ENCODE data around the gene SUCLA2.

SUCLA2 gene

GRCh38 chr13:47908197-47908902, 92.7 kb downstream of the SUCLA2 start:
- H3K4me3 ChIP-seq (ENCODE audit: low read depth, low read length): no peak overlapping the region
- TF ChIP-seq CTCF (IDR thresholded peaks at IDR 0.05; ENCODE audit: control insufficient read depth, extremely low read depth, insufficient read depth): no peak
- no peak for DNase-seq (ENCODE audit: low read depth)

GRCh38 chr13:47904891-47905290, 96.2 kb downstream of the SUCLA2 start:
- no peak overlapping the region for H3K4me3 ChIP-seq (ENCODE audit: low read depth, low read length)
- no peak for DNase-seq (ENCODE audit: low read depth)
- no peak for TF ChIP-seq CTCF (IDR thresholded peaks at IDR 0.05; ENCODE audit: control insufficient read depth, extremely low read depth, insufficient read depth)

- no peak for DNase-seq (ENCODE audit: low read depth)
- H3K4me3 ChIP-seq (ENCODE audit: low read depth, low read length): no peak overlapping the region
- no peak for TF ChIP-seq CTCF (IDR thresholded peaks at IDR 0.05; ENCODE audit: control insufficient read depth, extremely low read depth, insufficient read depth)
These were observed 96.8 kb downstream of the SUCLA2 start for GRCh38 chr13:47904241-47904640.

GRCh38 chr13:47903836-47904235, 97.2 kb downstream of the SUCLA2 start:
- no peak for DNase-seq (ENCODE audit: low read depth)
- TF ChIP-seq CTCF (IDR thresholded peaks at IDR 0.05; ENCODE audit: control insufficient read depth, extremely low read depth, insufficient read depth): no peak
- H3K4me3 ChIP-seq (ENCODE audit: low read depth, low read length): no peak overlapping the region

GRCh38 chr13:47901441-47901840, 99.6 kb downstream of the SUCLA2 start:
- DNase-seq (ENCODE audit: low read depth): no peak
- H3K4me3 ChIP-seq (ENCODE audit: low read depth, low read length): no peak overlapping the region
- TF ChIP-seq CTCF (IDR thresholded peaks at IDR 0.05; ENCODE audit: control insufficient read depth, extremely low read depth, insufficient read depth): no peak

GRCh38 chr13:47898080-47898479, 103.0 kb downstream of the SUCLA2 start:
- DNase-seq (ENCODE audit: low read depth): no peak
- H3K4me3 ChIP-seq (ENCODE audit: low read depth, low read length): no peak overlapping the region
- no peak for TF ChIP-seq CTCF (IDR thresholded peaks at IDR 0.05; ENCODE audit: control insufficient read depth, extremely low read depth, insufficient read depth)

All from LNCaP clone FGC (cell line).